LNCAP (cell line): ENCODE results near the gene CTDP1.

ENCODE experiments used
- TF ChIP-seq, protein P1 (sequence below): fragments of 450-650 bp; IDR thresholded peaks from 2 replicates; pipeline ENCODE4 v1.5.1; 2017; ENCODE audit warnings: mild to moderate bottlenecking

CTDP1 gene

DNA sequence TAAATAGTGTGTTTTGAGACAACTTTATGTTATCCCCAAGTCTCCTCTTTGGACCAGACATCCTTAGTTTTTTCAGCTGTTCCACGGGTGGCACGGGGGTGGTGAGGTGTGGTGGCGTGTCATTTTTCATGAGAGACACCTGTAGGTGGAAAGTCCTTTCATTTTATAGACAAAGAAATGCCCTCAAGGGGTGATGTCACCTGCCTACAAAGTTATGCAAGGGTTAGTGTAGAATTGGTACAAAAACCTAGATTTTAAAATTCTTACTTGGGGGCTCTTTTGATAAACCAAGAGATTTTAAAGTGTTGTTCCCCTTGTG is 15.3 kb downstream of the CTDP1 start:
- TF ChIP-seq, protein P1, sequence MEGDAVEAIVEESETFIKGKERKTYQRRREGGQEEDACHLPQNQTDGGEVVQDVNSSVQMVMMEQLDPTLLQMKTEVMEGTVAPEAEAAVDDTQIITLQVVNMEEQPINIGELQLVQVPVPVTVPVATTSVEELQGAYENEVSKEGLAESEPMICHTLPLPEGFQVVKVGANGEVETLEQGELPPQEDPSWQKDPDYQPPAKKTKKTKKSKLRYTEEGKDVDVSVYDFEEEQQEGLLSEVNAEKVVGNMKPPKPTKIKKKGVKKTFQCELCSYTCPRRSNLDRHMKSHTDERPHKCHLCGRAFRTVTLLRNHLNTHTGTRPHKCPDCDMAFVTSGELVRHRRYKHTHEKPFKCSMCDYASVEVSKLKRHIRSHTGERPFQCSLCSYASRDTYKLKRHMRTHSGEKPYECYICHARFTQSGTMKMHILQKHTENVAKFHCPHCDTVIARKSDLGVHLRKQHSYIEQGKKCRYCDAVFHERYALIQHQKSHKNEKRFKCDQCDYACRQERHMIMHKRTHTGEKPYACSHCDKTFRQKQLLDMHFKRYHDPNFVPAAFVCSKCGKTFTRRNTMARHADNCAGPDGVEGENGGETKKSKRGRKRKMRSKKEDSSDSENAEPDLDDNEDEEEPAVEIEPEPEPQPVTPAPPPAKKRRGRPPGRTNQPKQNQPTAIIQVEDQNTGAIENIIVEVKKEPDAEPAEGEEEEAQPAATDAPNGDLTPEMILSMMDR = no peak

DNA sequence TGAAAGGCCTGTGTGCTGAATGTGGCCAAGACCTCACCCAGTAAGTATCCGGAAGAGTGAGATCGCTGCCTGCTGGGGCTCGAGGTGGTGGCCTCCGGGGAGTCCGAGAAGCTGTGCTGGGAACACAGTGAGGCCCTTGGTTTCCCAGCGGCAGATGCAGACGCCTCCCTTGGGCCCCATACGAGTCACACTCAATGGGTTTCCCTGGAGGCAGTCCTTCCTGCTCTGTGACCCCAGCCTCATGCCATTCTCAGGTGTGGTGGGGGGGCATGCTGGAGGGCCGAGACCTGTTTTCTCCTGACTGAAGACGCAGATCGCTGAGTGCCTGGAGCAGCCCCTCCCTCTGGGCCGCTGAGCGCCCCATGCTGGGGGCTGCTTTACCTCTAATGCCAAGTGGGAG is 15.7 kb downstream of the CTDP1 start:
- TF ChIP-seq, protein P1 = no peak

DNA sequence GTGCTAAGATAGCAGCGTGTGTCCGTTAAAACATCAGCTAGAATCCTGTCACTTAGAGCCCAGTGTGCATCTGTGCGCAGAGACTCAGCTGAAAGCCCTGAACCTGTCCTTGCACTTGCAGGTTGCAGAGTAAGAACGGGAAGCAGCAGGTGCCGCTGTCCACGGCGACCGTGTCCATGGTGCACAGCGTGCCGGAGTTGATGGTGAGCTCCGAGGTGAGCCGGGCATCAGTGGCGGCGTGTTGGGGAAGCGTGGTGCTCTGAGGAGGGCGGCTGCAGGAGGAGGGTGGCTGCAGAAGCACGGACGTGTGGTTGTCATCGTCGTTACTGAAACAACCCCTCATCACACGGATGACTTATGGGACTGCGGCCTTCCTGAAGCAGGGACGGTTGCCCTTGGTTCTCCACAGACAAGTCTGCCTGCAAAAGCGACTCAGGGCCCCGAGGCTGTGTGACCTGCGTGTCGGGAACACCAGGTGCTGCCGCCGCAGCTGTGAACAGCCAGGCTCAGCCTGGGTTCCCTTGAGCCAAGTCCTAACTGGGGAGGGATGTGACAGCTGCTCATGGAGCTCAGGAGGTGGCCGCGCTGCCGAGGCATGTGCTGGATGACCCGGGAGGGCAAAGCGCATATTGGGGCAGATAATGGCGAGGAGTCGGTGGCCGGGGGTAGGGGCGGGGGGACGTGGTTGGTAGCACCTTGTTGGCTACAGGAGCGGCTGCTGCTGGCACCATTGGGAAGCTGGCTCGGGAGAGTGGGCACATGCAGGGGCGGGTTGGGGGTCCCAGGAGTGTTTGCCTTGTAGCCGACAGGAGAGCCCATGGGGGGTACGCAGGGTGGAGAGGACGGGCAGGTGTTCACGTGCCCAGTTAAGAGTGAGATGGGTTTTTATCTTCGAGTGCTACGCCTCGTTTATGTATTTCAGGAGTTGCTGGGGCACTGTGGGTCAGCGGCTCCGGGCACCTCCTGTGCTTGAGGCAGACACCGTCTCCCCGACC is 16.6 kb downstream of the CTDP1 start:
- TF ChIP-seq, protein P1 = no peak

DNA sequence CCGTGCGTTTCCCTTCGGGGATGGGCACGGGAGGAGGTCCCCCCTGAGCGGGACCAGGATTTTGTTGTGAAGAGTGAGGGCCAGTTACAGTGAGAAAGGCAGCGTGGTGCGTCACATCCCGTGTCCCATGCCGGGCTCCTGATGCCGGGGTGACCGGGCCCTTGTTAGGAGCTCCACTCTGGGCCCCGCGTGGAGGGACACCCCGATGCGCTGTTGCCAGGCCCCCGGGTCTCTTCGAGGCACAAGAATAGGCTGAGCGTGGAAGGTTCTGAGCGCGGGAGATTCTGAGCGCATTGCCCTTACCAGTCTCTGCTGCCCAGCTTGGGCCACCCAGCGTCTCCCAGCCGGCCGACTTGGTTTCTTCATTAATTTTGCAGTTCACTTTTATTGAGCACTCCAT is 17.6 kb downstream of the CTDP1 start:
- TF ChIP-seq, protein P1 = no peak

DNA sequence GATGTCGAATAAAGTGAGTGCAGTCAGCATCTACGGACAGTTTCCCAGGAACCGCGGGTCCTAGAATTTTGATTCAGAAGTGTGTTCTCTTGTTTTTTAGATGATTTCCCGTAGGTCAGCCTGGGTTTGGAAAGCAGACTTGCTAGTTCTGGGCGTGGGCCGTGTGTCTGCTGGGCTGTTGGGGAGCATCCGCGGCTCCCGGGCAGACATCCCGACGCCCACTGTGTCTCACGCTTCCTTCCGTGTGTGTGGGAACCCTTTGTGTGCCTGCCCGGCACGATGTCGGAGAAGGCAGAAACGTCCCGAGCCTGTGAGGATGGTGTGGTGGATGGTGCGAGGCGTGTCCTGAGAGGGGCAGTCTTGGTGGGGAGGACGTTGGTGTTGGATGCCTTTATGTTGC is 18.4 kb downstream of the CTDP1 start:
- TF ChIP-seq, protein P1 = no peak

DNA sequence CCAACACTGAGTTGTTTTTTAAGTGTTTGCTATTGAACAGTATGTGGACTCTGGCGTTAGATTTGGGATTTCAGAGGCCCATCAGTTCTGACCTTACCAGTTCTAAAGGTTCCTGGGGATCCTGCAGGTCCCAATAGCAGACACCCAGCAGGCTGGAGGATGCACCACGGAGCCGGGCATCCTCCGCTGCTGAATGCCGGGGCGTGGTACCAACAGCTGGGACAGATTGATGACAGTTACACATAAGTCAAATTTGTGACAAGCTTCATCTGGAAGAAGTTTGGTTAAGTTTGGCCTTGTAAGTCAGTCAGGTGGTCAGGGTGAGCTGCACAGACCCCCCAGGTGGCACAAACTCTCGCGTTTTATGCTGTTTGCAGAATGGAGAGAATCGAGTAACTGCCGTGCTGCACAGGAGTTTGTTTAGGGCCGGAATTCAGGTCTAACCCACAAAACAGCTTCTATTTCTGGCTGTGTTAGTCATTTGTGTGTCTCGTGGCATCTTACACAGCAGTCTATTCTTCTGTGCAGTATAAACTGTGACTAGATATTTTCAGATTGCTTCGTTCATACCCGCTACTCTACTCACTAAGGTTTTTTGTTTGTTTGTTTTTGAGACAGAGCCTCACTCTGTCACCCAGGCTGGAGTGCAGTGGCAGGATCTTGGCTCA is 19.2 kb downstream of the CTDP1 start:
- TF ChIP-seq, protein P1 = no peak

DNA sequence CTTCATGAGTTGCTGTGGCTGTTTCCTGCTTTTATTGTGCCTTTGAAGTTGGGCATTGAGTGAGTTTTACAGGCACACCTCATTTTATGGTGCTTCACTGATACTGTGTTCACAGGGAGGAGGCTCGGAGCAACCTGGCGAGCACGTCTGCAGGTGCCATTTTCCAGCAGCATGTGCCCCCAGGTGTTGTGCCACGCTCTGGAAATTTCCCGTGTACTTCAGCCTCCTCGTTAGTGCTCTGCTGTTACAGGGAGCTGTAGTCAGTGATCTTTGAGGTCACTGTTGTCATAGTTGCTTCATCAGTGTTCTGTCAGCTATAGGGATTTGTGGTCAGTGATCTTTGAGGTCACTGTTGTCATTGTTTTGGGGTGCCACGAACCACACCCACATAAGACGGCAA is 20.1 kb downstream of the CTDP1 start:
- TF ChIP-seq, protein P1 = no peak
